Muscle layer of colon (tissue), 2 donors: Measurements from ENCODE around the gene KIN.
"Not testable (repeated sequence)": the region's sequence is repeated elsewhere in the genome, so short reads cannot be mapped to it uniquely, and the experiment has no call there.

ENCODE experiments used
- H3K27ac ChIP-seq: one replicate; pipeline ENCODE4 v1.7.0; 2013; ENCODE audit warnings: low read depth, mild to moderate bottlenecking, low read length, moderate library complexity
- H3K27me3 ChIP-seq, 2 donors: one replicate each; pipeline ENCODE4 v1.7.0; 2013; ENCODE audit warnings: low read length in 2 of 2, mild to moderate bottlenecking in 2 of 2; ENCODE audit not compliant: insufficient read depth in 2 of 2, control insufficient read depth in 1 of 2
- H3K36me3 ChIP-seq: one replicate; pipeline ENCODE4 v1.7.0; 2013; ENCODE audit warnings: mild to moderate bottlenecking, low read length; ENCODE audit not compliant: insufficient read depth
- H3K4me1 ChIP-seq: one replicate; pipeline ENCODE4 v1.7.0; 2013; ENCODE audit warnings: mild to moderate bottlenecking, low read length; ENCODE audit not compliant: insufficient read depth
- H3K4me3 ChIP-seq, 2 donors: one replicate each; pipeline ENCODE4 v1.7.0; 2013; ENCODE audit warnings: low read length in 2 of 2, low read depth in 1 of 2, mild to moderate bottlenecking in 1 of 2, moderate library complexity in 1 of 2
- H3K9ac ChIP-seq: one replicate; pipeline ENCODE4 v1.7.0; 2013; ENCODE audit warnings: low read length
- H3K9me3 ChIP-seq: one replicate; pipeline ENCODE4 v1.7.0; 2013; ENCODE audit warnings: mild to moderate bottlenecking, low read length
- donor health status: abdominal sarcoma.
- donor health status: Adenocarcinoma of cecum.

The KIN gene

DNA sequence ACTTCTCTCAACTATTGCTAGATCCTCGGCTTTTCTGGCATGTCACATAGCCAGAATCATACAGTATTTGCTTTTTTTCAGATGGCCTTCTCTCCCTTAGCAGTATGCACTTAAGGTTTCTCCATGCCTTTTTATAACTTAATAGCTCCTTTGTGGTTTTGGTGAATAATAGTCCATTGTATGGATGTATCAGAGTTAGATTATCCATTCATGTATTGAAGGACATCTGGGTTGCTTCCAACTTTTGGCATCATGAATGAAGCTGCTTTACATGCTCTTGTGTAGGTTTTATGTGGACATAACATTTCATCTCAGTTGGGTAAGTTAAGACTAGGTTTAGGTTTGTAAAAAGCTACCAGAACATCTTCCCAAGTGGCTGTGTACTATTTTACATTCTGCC is 4.7 kb upstream of the KIN start:
- H3K9me3 ChIP-seq: no peaks in the 10 kb centered on the region
- peaks cover 58% of the 10 kb centered on the region for H3K4me1 ChIP-seq
- H3K4me3 ChIP-seq: no peak overlapping the region
- no peak overlapping the region for H3K9ac ChIP-seq
- H3K36me3 ChIP-seq: peaks cover 12% of the 10 kb centered on the region
- no peaks in the 10 kb centered on the region for H3K27me3 ChIP-seq
- H3K27ac ChIP-seq: no peak overlapping the region

- Histone ChIP-seq H3K4me1 (peaks cover 58% of the 10 kb centered on the region), H3K4me3 (peak overlapping the region; percentile 95 to 100), H3K9me3 (no peaks in the 10 kb centered on the region), H3K27ac (no peak overlapping the region), H3K27me3 (no peaks in the 10 kb centered on the region), H3K9ac (peak overlapping the region; percentile 88), H3K36me3 (peaks cover 4% of the 10 kb centered on the region)
Observed at GRCh38 chr10:7789390-7789789, 1.6 kb upstream of the KIN start.

GRCh38 chr10:7788639-7789286 is 970 bp upstream of the KIN start:
- H3K27ac ChIP-seq: peak overlapping the region; percentile 82
- peaks cover 4% of the 10 kb centered on the region for H3K36me3 ChIP-seq
- peaks cover 51% of the 10 kb centered on the region for H3K4me1 ChIP-seq
- no peaks in the 10 kb centered on the region for H3K9me3 ChIP-seq
- no peaks in the 10 kb centered on the region for H3K27me3 ChIP-seq
- peak overlapping the region; percentile 88 for H3K9ac ChIP-seq
- H3K4me3 ChIP-seq: peak overlapping the region; percentile 95 to 100

DNA sequence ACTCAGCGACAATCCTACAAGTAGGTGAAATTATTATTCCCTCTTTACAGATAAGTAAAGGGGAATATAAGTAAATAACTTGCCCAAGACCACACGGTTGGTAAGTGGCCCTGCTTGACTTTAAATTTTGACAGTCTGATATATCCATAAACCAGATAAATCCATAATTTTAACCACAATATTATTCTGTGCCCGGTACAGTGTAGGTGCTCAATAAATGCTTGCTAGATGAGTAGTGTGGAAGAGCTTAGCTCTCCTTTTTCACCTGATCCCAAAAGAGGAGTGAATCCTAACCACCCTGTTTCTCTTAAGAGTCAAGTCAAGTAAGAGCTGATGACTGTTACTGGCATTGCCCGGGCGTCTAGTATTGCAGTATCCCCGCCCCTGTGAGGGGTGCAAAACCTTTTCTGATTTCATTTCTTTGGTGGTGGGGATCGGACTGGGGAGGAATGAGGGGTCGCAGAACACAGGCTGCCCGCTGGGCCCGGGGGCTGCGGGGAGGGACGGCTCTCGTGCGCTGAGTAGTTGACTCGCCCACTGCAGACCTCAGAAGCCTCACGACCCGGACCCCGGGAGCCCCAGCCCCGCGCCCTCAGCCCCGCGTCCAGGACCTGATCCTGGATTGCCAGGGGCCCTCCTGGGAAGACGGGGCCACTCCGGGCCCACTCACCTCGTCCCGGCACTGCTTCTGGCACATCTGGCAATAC is 490 bp downstream of the KIN start:
- Histone ChIP-seq H3K36me3 (no peaks in the 10 kb centered on the region), H3K4me3 (peak overlapping the region; percentile 95 to 100), H3K9ac (peak overlapping the region; percentile 83), H3K27ac (peak overlapping the region; percentile 77), H3K27me3 (no peaks in the 10 kb centered on the region), H3K9me3 (no peaks in the 10 kb centered on the region), H3K4me1 (peaks cover 44% of the 10 kb centered on the region)

DNA sequence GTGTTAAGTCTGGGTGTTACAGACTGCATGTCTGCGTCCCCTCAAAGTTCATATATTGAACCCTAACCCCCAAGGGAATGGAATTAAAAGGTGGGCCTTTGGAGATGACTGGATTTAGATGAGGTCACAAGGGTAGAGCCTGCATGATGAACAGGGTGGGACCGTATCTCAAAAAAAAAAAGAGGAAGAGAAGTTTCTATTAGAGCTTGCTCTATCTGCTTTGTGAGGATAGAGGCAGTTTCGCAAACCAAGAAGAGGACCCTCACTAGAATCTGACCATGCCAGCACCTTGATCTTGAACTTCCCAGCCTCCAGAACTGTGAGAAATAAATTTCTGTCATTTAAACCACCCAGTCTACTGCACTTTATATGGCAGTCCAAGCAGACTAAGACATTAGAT is 1.4 kb downstream of the KIN start:
- peak overlapping the region; percentile 83 for H3K9ac ChIP-seq
- H3K27me3 ChIP-seq: no peaks in the 10 kb centered on the region
- no peak overlapping the region for H3K27ac ChIP-seq
- H3K4me1 ChIP-seq: peaks cover 35% of the 10 kb centered on the region
- H3K36me3 ChIP-seq: no peaks in the 10 kb centered on the region
- H3K9me3 ChIP-seq: no peaks in the 10 kb centered on the region
- peak overlapping the region in 1 of 2 donors; percentile 100 for H3K4me3 ChIP-seq

DNA sequence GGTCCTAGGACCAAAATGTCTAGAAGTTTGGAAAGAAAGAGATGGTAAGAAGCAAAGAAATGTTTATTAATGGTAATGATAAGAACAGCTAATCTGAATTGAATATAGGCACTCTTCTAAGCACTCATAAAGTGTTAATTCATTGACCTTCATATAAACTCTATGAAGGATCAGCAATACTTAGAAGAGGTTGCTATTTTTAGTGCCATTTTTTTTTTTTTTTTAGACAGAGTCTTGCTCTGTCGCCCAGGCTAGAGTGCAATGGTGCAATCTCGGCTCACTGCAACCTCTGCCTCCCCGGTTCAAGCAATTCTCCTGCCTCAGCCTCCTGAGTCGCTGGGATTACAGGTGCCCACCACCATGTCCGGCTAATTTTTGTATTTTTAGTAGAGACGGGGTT is 5.6 kb downstream of the KIN start:
- Histone ChIP-seq H3K36me3 (peaks cover 32% of the 10 kb centered on the region), H3K4me1 (peaks cover 11% of the 10 kb centered on the region)
- not testable (repeated sequence) for H3K27me3 ChIP-seq, H3K9ac ChIP-seq, H3K27ac ChIP-seq, H3K9me3 ChIP-seq, H3K4me3 ChIP-seq

DNA sequence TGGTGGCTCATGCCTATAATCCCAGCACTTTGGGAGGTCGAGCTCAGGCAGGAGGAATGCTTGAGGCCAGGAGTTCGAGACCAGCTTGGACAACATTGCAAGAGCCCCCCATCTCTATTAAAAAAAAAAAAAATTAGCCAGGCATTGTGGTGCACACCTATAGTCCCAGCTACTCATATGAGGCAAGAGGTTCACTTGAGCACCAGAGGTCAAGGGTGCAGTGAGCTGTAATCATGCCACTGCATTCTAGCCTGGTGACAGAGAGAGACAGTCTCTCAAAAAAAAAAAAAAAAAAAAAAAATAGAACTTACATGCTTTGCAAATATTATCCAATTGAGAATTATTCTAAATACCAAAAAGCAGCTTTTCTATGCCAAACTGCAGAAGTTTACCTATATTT is 11.0 kb downstream of the KIN start:
- Histone ChIP-seq H3K4me1 (no peaks in the 10 kb centered on the region), H3K36me3 (peaks cover 62% of the 10 kb centered on the region), H3K27me3 (no peaks in the 10 kb centered on the region)

DNA sequence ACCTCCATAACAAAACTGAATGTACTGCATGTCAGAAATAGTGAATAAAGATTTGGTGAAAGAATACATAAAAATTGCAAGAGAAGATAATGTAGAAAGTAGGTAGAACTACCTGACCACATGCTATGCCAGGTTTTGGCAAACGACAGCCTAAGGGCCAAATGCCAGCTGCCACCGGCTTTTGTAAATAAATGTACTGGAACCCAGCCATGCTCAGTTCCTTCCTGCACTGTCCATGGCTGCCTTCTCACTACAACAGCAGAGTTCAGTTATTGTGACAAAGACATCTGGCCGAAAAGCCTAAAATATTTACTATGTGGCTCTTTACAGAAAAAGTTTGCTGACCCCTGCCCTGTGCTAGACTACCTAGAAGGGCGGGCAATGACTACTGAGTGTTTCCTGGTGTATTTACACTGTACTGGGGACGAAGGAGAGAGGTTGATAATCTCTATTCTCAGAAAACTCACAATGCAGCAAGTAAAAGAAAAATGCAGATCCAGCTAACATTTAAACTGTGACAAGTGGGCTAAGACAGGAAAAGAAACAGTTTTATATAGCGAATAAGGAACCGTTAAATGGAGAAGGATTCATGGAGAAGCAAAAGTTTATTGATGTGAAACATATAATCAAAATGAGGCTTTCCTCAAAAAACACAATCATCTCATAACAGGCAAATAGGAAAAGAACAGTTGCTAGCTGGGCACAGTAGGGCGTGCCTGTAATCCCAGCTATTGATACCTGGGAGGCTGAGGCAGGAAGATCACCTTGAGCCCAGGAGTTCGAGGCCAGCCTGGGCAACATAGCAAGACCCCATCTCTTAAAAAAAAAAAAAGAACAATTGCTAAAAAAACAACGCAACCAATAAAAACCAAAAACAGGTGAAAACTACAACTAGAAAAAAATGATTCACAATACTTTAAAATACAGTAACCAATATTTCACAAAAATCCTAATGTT is 13.7 kb downstream of the KIN start:
- Histone ChIP-seq H3K36me3 (peaks cover 59% of the 10 kb centered on the region), H3K4me3 (no peak overlapping the region), H3K27me3 (no peaks in the 10 kb centered on the region), H3K9me3 (no peaks in the 10 kb centered on the region), H3K4me1 (no peaks in the 10 kb centered on the region), H3K27ac (no peak overlapping the region), H3K9ac (no peak overlapping the region)

More for the DNA sequence above, 11.0 kb downstream of the KIN start:
- no peak overlapping the region for H3K9ac ChIP-seq
- H3K4me3 ChIP-seq: no peak overlapping the region
- no peaks in the 10 kb centered on the region for H3K9me3 ChIP-seq
- H3K27ac ChIP-seq: no peak overlapping the region

GRCh38 chr10:7768417-7768816 is 19.4 kb downstream of the KIN start:
- H3K9me3 ChIP-seq: no peaks in the 10 kb centered on the region
- H3K4me3 ChIP-seq: no peak overlapping the region
- no peak overlapping the region for H3K27ac ChIP-seq
- H3K27me3 ChIP-seq: no peaks in the 10 kb centered on the region
- no peaks in the 10 kb centered on the region for H3K4me1 ChIP-seq
- H3K9ac ChIP-seq: no peak overlapping the region
- peaks cover 58% of the 10 kb centered on the region for H3K36me3 ChIP-seq

- peaks cover 63% of the 10 kb centered on the region for H3K36me3 ChIP-seq
- no peak overlapping the region for H3K27ac ChIP-seq
- no peaks in the 10 kb centered on the region for H3K9me3 ChIP-seq
- no peak overlapping the region for H3K9ac ChIP-seq
- H3K27me3 ChIP-seq: no peaks in the 10 kb centered on the region
- H3K4me3 ChIP-seq: no peak overlapping the region
- no peaks in the 10 kb centered on the region for H3K4me1 ChIP-seq
Observed at GRCh38 chr10:7767209-7767608, 20.6 kb downstream of the KIN start.

GRCh38 chr10:7766241-7766640 is 21.6 kb downstream of the KIN start:
- no peak overlapping the region for H3K4me3 ChIP-seq
- H3K27ac ChIP-seq: no peak overlapping the region
- no peaks in the 10 kb centered on the region for H3K27me3 ChIP-seq
- no peak overlapping the region for H3K9ac ChIP-seq
- no peaks in the 10 kb centered on the region for H3K4me1 ChIP-seq
- no peaks in the 10 kb centered on the region for H3K9me3 ChIP-seq
- H3K36me3 ChIP-seq: peaks cover 60% of the 10 kb centered on the region
